ENCODE measurements around the gene CCR6.
"Not testable (repeated sequence)": the region's sequence is repeated elsewhere in the genome, so short reads cannot be mapped to it uniquely, and the experiment has no call there.

- TF ChIP-seq POLR2A (IDR thresholded peaks at IDR 0.05; ENCODE audit: extremely low read depth, insufficient read length); MYC (IDR thresholded peaks at IDR 0.05; ENCODE audit: low read depth, low read length); MAX (IDR thresholded peaks at IDR 0.05; ENCODE audit: low read depth, low read length): not testable (repeated sequence)
- TF ChIP-seq, protein P1, sequence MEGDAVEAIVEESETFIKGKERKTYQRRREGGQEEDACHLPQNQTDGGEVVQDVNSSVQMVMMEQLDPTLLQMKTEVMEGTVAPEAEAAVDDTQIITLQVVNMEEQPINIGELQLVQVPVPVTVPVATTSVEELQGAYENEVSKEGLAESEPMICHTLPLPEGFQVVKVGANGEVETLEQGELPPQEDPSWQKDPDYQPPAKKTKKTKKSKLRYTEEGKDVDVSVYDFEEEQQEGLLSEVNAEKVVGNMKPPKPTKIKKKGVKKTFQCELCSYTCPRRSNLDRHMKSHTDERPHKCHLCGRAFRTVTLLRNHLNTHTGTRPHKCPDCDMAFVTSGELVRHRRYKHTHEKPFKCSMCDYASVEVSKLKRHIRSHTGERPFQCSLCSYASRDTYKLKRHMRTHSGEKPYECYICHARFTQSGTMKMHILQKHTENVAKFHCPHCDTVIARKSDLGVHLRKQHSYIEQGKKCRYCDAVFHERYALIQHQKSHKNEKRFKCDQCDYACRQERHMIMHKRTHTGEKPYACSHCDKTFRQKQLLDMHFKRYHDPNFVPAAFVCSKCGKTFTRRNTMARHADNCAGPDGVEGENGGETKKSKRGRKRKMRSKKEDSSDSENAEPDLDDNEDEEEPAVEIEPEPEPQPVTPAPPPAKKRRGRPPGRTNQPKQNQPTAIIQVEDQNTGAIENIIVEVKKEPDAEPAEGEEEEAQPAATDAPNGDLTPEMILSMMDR (IDR thresholded peaks at IDR 0.05; ENCODE audit: low read depth, low read length) = not testable (repeated sequence)
These were observed 57.2 kb downstream of the CCR6 start for GRCh38 chr6:167180086-167180485.
